OCI-LY7 (cell line): ENCODE data around the gene TMEM50A.
"Not testable (repeated sequence)": the region's sequence is repeated elsewhere in the genome, so short reads cannot be mapped to it uniquely, and the experiment has no call there.

Experiments
- EZH2phosphoT487 ChIP-seq: fragments of 200-600 bp; sonication (generic); IDR thresholded peaks from 2 replicates; pipeline ENCODE4 v1.6.1; 2018; ENCODE audit warnings: low read depth, borderline replicate concordance, mild to moderate bottlenecking, mixed run types, antibody characterized with exemption, low read length, moderate library complexity, mixed read lengths
- TF ChIP-seq, protein P1 (sequence below): fragments of 200-600 bp; sonication (generic); conservative IDR thresholded peaks from 2 replicates; pipeline ENCODE4 v1.5.1; 2014; ENCODE audit warnings: mild to moderate bottlenecking, antibody characterized with exemption, low read length, moderate library complexity, mixed read lengths

DNA sequence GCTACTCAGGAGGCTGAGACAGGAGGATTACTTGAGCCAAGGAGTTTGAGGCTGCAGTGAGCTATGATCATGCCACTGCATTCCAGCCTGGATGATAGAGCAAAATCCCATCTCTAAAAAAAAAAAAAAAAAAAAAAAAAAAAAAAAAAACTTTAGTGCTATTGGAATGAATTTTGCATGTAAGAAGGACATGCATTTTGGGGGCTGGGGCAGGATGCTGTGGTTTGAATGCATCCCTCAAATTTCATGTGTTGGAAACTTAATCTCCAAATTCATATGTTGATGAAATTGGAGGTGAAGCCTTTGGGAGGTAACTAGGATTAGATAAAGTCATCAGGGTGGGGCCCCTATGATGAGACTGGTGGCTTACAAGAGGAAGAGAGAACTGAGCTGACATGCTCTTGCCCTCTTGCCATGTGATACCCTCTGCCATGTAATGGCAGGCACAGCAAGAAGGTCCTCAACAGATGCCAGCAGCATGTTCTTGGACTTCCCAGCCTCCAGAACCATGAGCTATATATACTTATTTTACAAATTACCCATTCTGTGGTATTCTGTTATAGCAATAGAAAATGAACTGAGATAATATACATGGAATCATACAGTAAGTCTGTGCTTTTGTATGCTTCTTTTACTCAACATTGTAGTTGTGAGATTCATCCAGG, 25.2 kb upstream of the TMEM50A start:
- TF ChIP-seq, protein P1, sequence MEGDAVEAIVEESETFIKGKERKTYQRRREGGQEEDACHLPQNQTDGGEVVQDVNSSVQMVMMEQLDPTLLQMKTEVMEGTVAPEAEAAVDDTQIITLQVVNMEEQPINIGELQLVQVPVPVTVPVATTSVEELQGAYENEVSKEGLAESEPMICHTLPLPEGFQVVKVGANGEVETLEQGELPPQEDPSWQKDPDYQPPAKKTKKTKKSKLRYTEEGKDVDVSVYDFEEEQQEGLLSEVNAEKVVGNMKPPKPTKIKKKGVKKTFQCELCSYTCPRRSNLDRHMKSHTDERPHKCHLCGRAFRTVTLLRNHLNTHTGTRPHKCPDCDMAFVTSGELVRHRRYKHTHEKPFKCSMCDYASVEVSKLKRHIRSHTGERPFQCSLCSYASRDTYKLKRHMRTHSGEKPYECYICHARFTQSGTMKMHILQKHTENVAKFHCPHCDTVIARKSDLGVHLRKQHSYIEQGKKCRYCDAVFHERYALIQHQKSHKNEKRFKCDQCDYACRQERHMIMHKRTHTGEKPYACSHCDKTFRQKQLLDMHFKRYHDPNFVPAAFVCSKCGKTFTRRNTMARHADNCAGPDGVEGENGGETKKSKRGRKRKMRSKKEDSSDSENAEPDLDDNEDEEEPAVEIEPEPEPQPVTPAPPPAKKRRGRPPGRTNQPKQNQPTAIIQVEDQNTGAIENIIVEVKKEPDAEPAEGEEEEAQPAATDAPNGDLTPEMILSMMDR = not testable (repeated sequence)
- TF ChIP-seq EZH2phosphoT487 = not testable (repeated sequence)
